GM10248 (cell line): ENCODE measurements around the gene FAM78B.

Experiments used
- CTCF ChIA-PET: fragments of 300-600 bp; sonication (Branson Sonifier 250); formaldehyde crosslinking; extraction: SDS; loops from one replicate; lab custom pipeline; 2021; ENCODE audit warnings: antibody characterized with exemption; lab: Yijun Ruan, JAX
- POLR2A ChIA-PET: fragments of 350-650 bp; sonication (Branson Sonifier 250); formaldehyde crosslinking; extraction: SDS; loops from one replicate; lab custom pipeline; 2020; ENCODE audit warnings: antibody characterized with exemption; lab: Yijun Ruan, JAX
- DNase-seq: peaks from one replicate; pipeline ENCODE4 v3.0.0; 2012; ENCODE audit errors: extremely low spot score
- CTCF ChIP-seq: IDR thresholded peaks from 2 replicates; pipeline ENCODE4 v1.5.1; 2012; ENCODE audit warnings: mild to moderate bottlenecking, low read depth; ENCODE audit errors: extremely low read depth, missing control alignments, control extremely low read depth

Gene FAM78B

GRCh38 chr1:166031932-166032571 is 134.7 kb downstream of the FAM78B start:
- ChIA-PET POLR2A (no interaction called here), CTCF (no interaction called here)
- DNase-seq, result no peak
- TF ChIP-seq CTCF, result no peak

GRCh38 chr1:166029196-166029945 is 137.4 kb downstream of the FAM78B start:
- TF ChIP-seq CTCF, result no peak
- no peak for DNase-seq
- CTCF ChIA-PET, result interaction anchor here (1.2 kb wide), 1 partner anchor 9 kb away, joined by 4 read pairs; no protein-coding TSS in a partner anchor
- POLR2A ChIA-PET, result no interaction called here

- no peak for TF ChIP-seq CTCF
- no peak for DNase-seq
- CTCF ChIA-PET, result no interaction called here
- POLR2A ChIA-PET, result no interaction called here
Observed at GRCh38 chr1:166026555-166026954, 140.2 kb downstream of the FAM78B start.

- no peak for TF ChIP-seq CTCF
- ChIA-PET POLR2A (no interaction called here), CTCF (no interaction called here)
Observed at GRCh38 chr1:166026143-166026542, 140.7 kb downstream of the FAM78B start.

GRCh38 chr1:166020210-166020609 is 146.6 kb downstream of the FAM78B start:
- CTCF ChIA-PET, result interaction anchor here (1.5 kb wide), 1 partner anchor 12 kb away, joined by 3 read pairs; no protein-coding TSS in a partner anchor
- TF ChIP-seq CTCF, result no peak
- POLR2A ChIA-PET, result no interaction called here
- no peak for DNase-seq

More at GRCh38 chr1:166026143-166026542, 140.7 kb downstream of the FAM78B start:
- no peak for DNase-seq
